GM12878 (cell line): ENCODE results near the gene TGDS. TPM values are rescaled to one million over a fixed set of nuclear protein-coding genes. Genes with fewer than 3 reads are reported as not detected.

Experiments used
- ATAC-seq: fragments of 200-7000 bp; cut with Tn5 transposase; 3 replicates; pipeline ENCODE4 v1.9.1; 2020; ENCODE audit warnings: mild to moderate bottlenecking, moderate library complexity
- BruUV-seq: library from RNA; stranded (reverse); fragments of 400-500 nt; replicated peaks from 2 replicates; lab custom pipeline; 2021; lab: Mats Ljungman, UMichigan
- CTCF ChIA-PET: fragments of 300-600 bp; sonication (Branson Sonifier 250); formaldehyde crosslinking; extraction: SDS; loops from one replicate; lab custom pipeline; 2021; ENCODE audit warnings: inconsistent platforms; lab: Yijun Ruan, JAX
- POLR2A ChIA-PET: fragments of 350-600 bp; formaldehyde crosslinking; extraction: SDS; loops from one replicate; lab custom pipeline; 2021; ENCODE audit warnings: inconsistent platforms; lab: Charles Lee
- RAD21 ChIA-PET: fragments of 300-600 bp; sonication (Branson Sonifier 250); formaldehyde crosslinking; loops from one replicate; lab custom pipeline; 2023; ENCODE audit warnings: antibody characterized with exemption; ENCODE audit not compliant: unreplicated experiment; lab: Charles Lee
- SMC1A ChIA-PET: fragments of 300-600 bp; sonication (Branson Sonifier 250); formaldehyde crosslinking; loops from one replicate; lab custom pipeline; 2023; ENCODE audit not compliant: unreplicated experiment, uncharacterized antibody; lab: Charles Lee
- DNase-seq: peaks from one replicate; pipeline ENCODE4 v3.0.0-alpha.2; 2011; ENCODE audit warnings: low read depth, low spot score
- FAIRE-seq: peaks from 3 replicates; lab custom pipeline; 2011; peaks lifted over from hg19 to GRCh38; lab: Jason Lieb, UNC
- H2AFZ ChIP-seq: 2 replicates; pipeline ENCODE4 v1.6.0; 2011; ENCODE audit warnings: low read depth, low read length, control low read depth; ENCODE audit not compliant: control insufficient read depth
- H3K27ac ChIP-seq: 2 replicates; pipeline ENCODE4 v1.5.1; 2011; ENCODE audit warnings: control low read depth; ENCODE audit not compliant: control insufficient read depth, insufficient read depth
- H3K27me3 ChIP-seq, 2 experiments: replicated peaks in 1 of 2; 2 replicates each; pipeline versions ENCODE4 v1.6.0 to v1.6.1; 2011; ENCODE audit warnings: low read length in 1 of 2; ENCODE audit not compliant: control insufficient read depth in 2 of 2, insufficient read depth in 2 of 2
- H3K36me3 ChIP-seq, 2 experiments: 2 replicates each; pipeline ENCODE4 v1.5.1; 2011; ENCODE audit warnings: low read length in 1 of 2; ENCODE audit not compliant: control insufficient read depth in 2 of 2, insufficient read depth in 2 of 2
- H3K4me1 ChIP-seq: 2 replicates; pipeline ENCODE4 v1.6.1; 2011; ENCODE audit warnings: mild to moderate bottlenecking, low read length, moderate library complexity, mixed read lengths; ENCODE audit not compliant: control insufficient read depth, insufficient read depth
- H3K4me2 ChIP-seq: 2 replicates; pipeline ENCODE4 v1.6.0; 2011; ENCODE audit warnings: control low read depth; ENCODE audit not compliant: control insufficient read depth, insufficient read depth
- H3K4me3 ChIP-seq: fragments of 200-600 bp; sonication (generic); 2 replicates; pipeline ENCODE4 v1.5.1; 2016
- H3K79me2 ChIP-seq: 2 replicates; pipeline ENCODE4 v1.6.0; 2011; ENCODE audit warnings: low read length; ENCODE audit not compliant: control insufficient read depth, insufficient read depth
- H3K9ac ChIP-seq: 2 replicates; pipeline ENCODE4 v1.8.0; 2011; ENCODE audit warnings: low read length, control low read depth, mixed read lengths; ENCODE audit not compliant: control insufficient read depth, insufficient read depth
- H3K9me3 ChIP-seq: replicated peaks from 3 replicates; pipeline ENCODE4 v1.5.1; 2011; ENCODE audit warnings: mild to moderate bottlenecking, low read length; ENCODE audit not compliant: control insufficient read depth, insufficient read depth
- H4K20me1 ChIP-seq: 2 replicates; pipeline ENCODE4 v1.6.0; 2011; ENCODE audit not compliant: control insufficient read depth, insufficient read depth
- DPF2 ChIP-seq: fragments of 450-650 bp; IDR thresholded peaks from 2 replicates; pipeline ENCODE4 v1.6.1; 2017; ENCODE audit warnings: mild to moderate bottlenecking
- HDAC6 ChIP-seq: fragments of 200-600 bp; sonication (generic); IDR thresholded peaks from one replicate; pipeline ENCODE4 v1.8.0; 2017; ENCODE audit warnings: antibody characterized with exemption; ENCODE audit not compliant: unreplicated experiment
- PKNOX1 ChIP-seq: fragments of 450-650 bp; IDR thresholded peaks from 2 replicates; pipeline ENCODE4 v1.6.1; 2016; ENCODE audit warnings: mild to moderate bottlenecking
- POU2F2 ChIP-seq: IDR thresholded peaks from 3 replicates; pipeline ENCODE4 v1.6.1; 2011; ENCODE audit warnings: low read depth, mild to moderate bottlenecking, low read length, borderline replicate concordance
- YY1 ChIP-seq: IDR thresholded peaks from 2 replicates; pipeline ENCODE4 v1.6.1; 2011; ENCODE audit warnings: low read depth, mild to moderate bottlenecking, low read length
- ZBED1 ChIP-seq: IDR thresholded peaks from 2 replicates; pipeline ENCODE4 v1.6.1; 2016; ENCODE audit warnings: borderline replicate concordance
- WGBS: methylation state at CpG from one replicate; pipeline ENCODE4 v1.1.6; 2016; ENCODE audit warnings: low lambda C conversion rate; ENCODE audit not compliant: insufficient replicate concordance, insufficient coverage; ENCODE audit errors: missing lambda C conversion rate; 5-methylcytosine and 5-hydroxymethylcytosine counted together
- in situ Hi-C: fragments of 300-500 bp; cut with MboI; formaldehyde crosslinking; loops from 9 replicates; pipeline ENCODE4 v1.14.3; 2018; ENCODE audit warnings: mixed read lengths
- intact Hi-C: fragments of 100-400 bp; cut with micrococcal nuclease; formaldehyde crosslinking; loops from one replicate; pipeline ENCODE4 v1.14.2; 2022; ENCODE audit not compliant: unreplicated experiment
- polyA plus RNA-seq, 11 experiments: library from polyadenylated mRNA; depleted of rRNA in 4 of 11; unstranded in 6 of 11; stranded (reverse) in 5 of 11; fragments of >200 nt; fragmentation: Nextera tagmentation in 4 of 11; fragmentation: Illumina TruSeq in 1 of 11; extraction: Ambion mirVana in 4 of 11; extraction: Trizol in 1 of 11; gene quantifications; 1 replicate in 1 of 11; 2 replicates in 10 of 11; pipeline versions ENCODE4 v1.2.1 to v1.2.3, GENCODE V29; 2011 to 2016; ENCODE audit warnings: inconsistent platforms in 2 of 11, missing spikeins in 2 of 11, low read depth in 1 of 11
- total RNA-seq, 4 experiments: library from RNA; depleted of rRNA in 3 of 4; stranded (reverse); fragments of >200 nt in 3 of 4; fragmentation: Illumina TruSeq in 1 of 4; extraction: Trizol in 1 of 4; gene quantifications; 2 replicates each; pipeline versions ENCODE4 v1.2.1 to v1.2.3, GENCODE V29; 2013 to 2021

Gene TGDS
- total and polyA plus RNA-seq, 10 of the 15 experiments (the other 5 are each of a cell fraction or from before 2014, with no cell fraction given): 13.1 to 44.3 (median 23.8) TPM

- in situ Hi-C loops: loop anchor here (5.0 kb wide), 1 partner anchor 173 kb away; no protein-coding TSS in a partner anchor
- Histone ChIP-seq H3K36me3 (peaks cover 0 to 13% of the 10 kb centered on the region in 2 experiments; a peak in 2 of 4 replicates), H2AFZ (no peak overlapping the region), H3K27me3 (no peaks in the 10 kb centered on the region), H3K79me2 (no peaks in the 10 kb centered on the region), H3K4me3 (no peak overlapping the region), H3K9ac (no peak overlapping the region), H3K4me1 (no peaks in the 10 kb centered on the region), H3K4me2 (no peak overlapping the region)
- ChIA-PET POLR2A (no interaction called here), RAD21 (no interaction called here)
- 100% methylated on average over 5 of the region's 5 CpGs for WGBS
- DNase-seq (no peak), FAIRE-seq (no peak)
- no TSS peak for BruUV-seq
- TF ChIP-seq DPF2 (no peak), HDAC6 (no peak), POU2F2 (no peak), YY1 (no peak)
- TF ChIP-seq, all 136 proteins: peak for 0
- ATAC-seq: no peak
- no peak overlapping the region for H3K27ac ChIP-seq
- H4K20me1 ChIP-seq: no peaks in the 10 kb centered on the region
- SMC1A ChIA-PET: no interaction called here
- CTCF ChIA-PET: no interaction called here
- intact Hi-C loops: no loop called here
- H3K9me3 ChIP-seq: no peaks in the 10 kb centered on the region
These were observed 14.5 kb upstream of the TGDS start for GRCh38 chr13:94610475-94610874.

- no peak overlapping the region for H3K4me2 ChIP-seq
- no peaks in the 10 kb centered on the region for H3K9me3 ChIP-seq
- H3K27me3 ChIP-seq: no peaks in the 10 kb centered on the region
- H4K20me1 ChIP-seq: no peaks in the 10 kb centered on the region
- H3K27ac ChIP-seq: no peak overlapping the region
- no peak for ATAC-seq
- H3K4me1 ChIP-seq: no peaks in the 10 kb centered on the region
- no peaks in the 10 kb centered on the region; the same call in 1 of the 2 replicates for H3K79me2 ChIP-seq
- WGBS: 98% methylated on average over 2 of the region's 2 CpGs
- ChIA-PET RAD21 (interaction anchor here (1.5 to 2.3 kb wide), 3 partner anchors 9 to 173 kb away, joined by 5 to 11 read pairs (median 7); no protein-coding TSS in a partner anchor), CTCF (interaction anchor here (1.3 to 2.8 kb wide), 3 partner anchors 9 to 174 kb away, joined by 5 to 22 read pairs (median 9); no protein-coding TSS in a partner anchor), SMC1A (interaction anchor here (0.7 to 2.3 kb wide), 3 partner anchors 8 to 172 kb away, joined by 3 to 14 read pairs (median 3); partner anchors contain the start of gene TGDS), POLR2A (interaction anchor here (0.9 to 1.6 kb wide), 2 partner anchors 13 to 60 kb away, joined by 4 to 6 read pairs; partner anchors contain the start of gene TGDS)
- BruUV-seq: no TSS peak
- in situ Hi-C loops (no loop called here), intact Hi-C loops (no loop called here)
- H3K36me3 ChIP-seq: peaks cover 0 to 13% of the 10 kb centered on the region in 2 experiments; a peak in 2 of 4 replicates
- TF ChIP-seq PKNOX1 (no peak), ZBED1 (no peak)
- DNase-seq: no peak
- FAIRE-seq: no peak
- no peak overlapping the region for H3K4me3 ChIP-seq
- no peak overlapping the region for H2AFZ ChIP-seq
- no peak overlapping the region for H3K9ac ChIP-seq
These were observed 13.2 kb upstream of the TGDS start for GRCh38 chr13:94609196-94609595.
